ENCODE data around the gene GRAMD2A.

- TF ChIP-seq CTCF (IDR thresholded peaks at IDR 0.05) = no peak
- TF ChIP-seq POLR2A (IDR thresholded peaks at IDR 0.05) = no peak
These were observed 17.5 kb downstream of the GRAMD2A start for GRCh38 chr15:72179950-72180581.
